Esophagus muscularis mucosa (tissue), 4 donors: Measurements from ENCODE around the gene NPHP1. TPM values are rescaled to one million over a fixed set of nuclear protein-coding genes. Genes with fewer than 3 reads are reported as not detected.
A peak's percentile ranks its signal among the peaks of the same experiment; 100 is the strongest.
"Not testable (repeated sequence)": the region's sequence is repeated elsewhere in the genome, so short reads cannot be mapped to it uniquely, and the experiment has no call there.

Source experiments
- DNase-seq: peaks from one replicate; pipeline ENCODE4 v3.0.0-alpha.2; 2017; ENCODE audit errors: extremely low spot score
- H3K27ac ChIP-seq, 4 donors: fragments of 200-600 bp; sonication (generic); replicated peaks in 1 of 4; 1 replicate in 3 of 4; 2 replicates in 1 of 4; pipeline ENCODE4 v1.5.1; 2016 to 2019; ENCODE audit warnings: mild to moderate bottlenecking in 1 of 4
- H3K27me3 ChIP-seq, 4 donors: fragments of 200-600 bp; sonication (generic); one replicate each; pipeline versions ENCODE4 v1.5.1 to v1.6.0; 2016 to 2019
- H3K36me3 ChIP-seq, 4 donors: fragments of 200-600 bp; sonication (generic); one replicate each; pipeline ENCODE4 v1.5.1; 2016 to 2019
- H3K4me1 ChIP-seq, 4 donors: fragments of 200-600 bp; sonication (generic); one replicate each; pipeline ENCODE4 v1.5.1; 2016 to 2019
- H3K4me3 ChIP-seq, 4 donors: fragments of 200-600 bp; sonication (generic); 1 replicate in 2 of 4; 2 replicates in 2 of 4; pipeline ENCODE4 v1.5.1; 2016 to 2019; ENCODE audit warnings: mild to moderate bottlenecking in 4 of 4, moderate library complexity in 1 of 4
- H3K9me3 ChIP-seq, 4 donors: fragments of 200-600 bp; sonication (generic); 1 replicate in 3 of 4; 2 replicates in 1 of 4; pipeline ENCODE4 v1.5.1; 2016 to 2019
- CTCF ChIP-seq, 3 experiments: fragments of 200-600 bp in 2 of 3; fragments of 450-650 bp in 1 of 3; sonication (generic) in 2 of 3; IDR thresholded peaks; one replicate each; pipeline ENCODE4 v1.5.1; 2017 to 2019; ENCODE audit warnings: antibody characterized with exemption in 3 of 3, mild to moderate bottlenecking in 2 of 3, moderate library complexity in 1 of 3
- EP300 ChIP-seq: sonication (generic); formaldehyde crosslinking; IDR thresholded peaks from one replicate; pipeline ENCODE4 v1.6.1; 2017; ENCODE audit warnings: antibody characterized with exemption
- POLR2A ChIP-seq: fragments of 450-650 bp; IDR thresholded peaks from one replicate; pipeline ENCODE4 v1.6.1; 2017; ENCODE audit warnings: antibody characterized with exemption, moderate library complexity, mild to moderate bottlenecking, low read depth
- POLR2AphosphoS5 ChIP-seq, 2 donors: sonication (generic); formaldehyde crosslinking; IDR thresholded peaks; one replicate each; pipeline ENCODE4 v1.6.1; 2017; ENCODE audit warnings: antibody characterized with exemption in 2 of 2
- WGBS: methylation state at CpG from one replicate; pipeline ENCODE4 v1.1.5; 2018; 5-methylcytosine and 5-hydroxymethylcytosine counted together
- intact Hi-C: fragments of 100-400 bp; cut with DNase I; formaldehyde crosslinking; loops from one replicate; pipeline ENCODE4 v1.15.1; 2023
- total RNA-seq, 4 donors: library from RNA; depleted of rRNA; stranded (reverse); fragments of >200 nt; gene quantifications; one replicate each; pipeline versions ENCODE4 v1.1.0 to v1.2.1, GENCODE V29; 2016

Gene NPHP1
- total RNA-seq, 4 donors from 2014 or later: 6.3 to 9.7 (median 7.3) TPM

DNA sequence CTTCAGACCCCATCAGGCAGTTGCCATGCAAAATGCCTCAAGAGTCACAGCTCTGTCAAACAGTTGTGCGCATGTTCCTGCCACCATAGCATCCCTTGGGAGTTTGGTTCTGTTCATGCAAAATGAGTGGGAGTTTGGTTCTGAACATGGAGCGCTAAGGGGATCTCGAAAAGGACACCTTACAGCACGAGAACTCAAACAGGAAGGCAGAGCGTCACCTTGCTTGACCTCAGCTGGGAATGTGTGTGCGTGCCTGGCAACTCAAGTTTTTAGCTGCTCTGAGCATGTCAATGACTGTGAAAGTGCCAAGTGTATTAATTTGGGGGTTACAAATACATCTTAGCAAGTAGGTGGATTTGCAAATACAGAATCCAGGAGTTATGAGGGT, 105.8 kb downstream of the NPHP1 start:
- intact Hi-C loops: no loop called here
- no peaks in the 10 kb centered on the region for H3K9me3 ChIP-seq
- no peaks in the 10 kb centered on the region for H3K36me3 ChIP-seq
- peaks cover 26 to 43% (median 34%) of the 10 kb centered on the region in 4 donors for H3K4me1 ChIP-seq
- TF ChIP-seq POLR2A: no peak
- no peak for TF ChIP-seq POLR2AphosphoS5 (IDR thresholded peaks at IDR 0.05)
- no peak for TF ChIP-seq CTCF (IDR thresholded peaks at IDR 0.05)
- TF ChIP-seq EP300: no peak
- peaks cover 0 to 15% (median 0%) of the 10 kb centered on the region in 4 donors for H3K27me3 ChIP-seq
- no peak overlapping the region for H3K27ac ChIP-seq
- no peak overlapping the region for H3K4me3 ChIP-seq
- 77% methylated on average over 6 of the region's 6 CpGs for WGBS
- DNase-seq: peak; percentile 53

DNA sequence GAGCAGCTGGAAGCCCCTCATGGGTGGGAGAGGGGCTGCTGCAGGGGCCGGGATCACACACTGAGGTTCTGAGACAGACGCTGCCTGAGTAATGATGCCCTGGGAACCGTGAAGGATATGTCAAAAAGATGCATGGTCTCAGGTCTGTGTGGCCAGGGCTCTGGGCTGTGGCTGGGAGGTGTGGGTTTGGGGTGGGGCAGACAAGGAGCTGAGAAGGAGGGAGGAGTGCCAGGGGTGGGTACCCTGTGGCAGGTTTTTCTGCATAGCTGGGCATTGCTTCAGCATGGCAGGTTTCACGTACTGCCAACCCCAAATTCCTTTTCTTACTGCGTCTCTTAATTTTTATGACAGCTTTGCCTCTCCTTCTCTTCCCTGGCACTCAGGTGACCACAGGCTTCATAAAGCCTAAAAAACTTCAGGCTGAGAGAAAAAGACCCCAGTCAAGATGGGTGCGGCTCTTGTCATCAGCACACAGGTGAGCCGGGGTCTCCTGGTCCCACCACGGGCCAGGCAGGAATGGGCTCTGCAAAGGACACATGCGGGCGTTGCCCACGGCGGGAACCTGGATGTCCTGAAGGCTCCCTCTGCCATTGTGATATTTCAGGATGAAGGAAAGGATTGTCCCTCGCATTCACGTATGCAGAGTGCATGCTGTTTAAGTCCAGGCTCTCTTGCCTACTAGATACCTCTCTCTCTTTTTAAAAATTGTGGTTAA, 107.2 kb downstream of the NPHP1 start:
- Histone ChIP-seq H3K9me3 (no peaks in the 10 kb centered on the region), H3K4me3 (no peak overlapping the region), H3K4me1 (peaks cover 26 to 34% (median 32%) of the 10 kb centered on the region in 4 donors), H3K36me3 (no peaks in the 10 kb centered on the region), H3K27ac (no peak overlapping the region), H3K27me3 (peaks cover 0 to 10% (median 0%) of the 10 kb centered on the region in 4 donors)
- 84% methylated on average over 14 of the region's 14 CpGs for WGBS
- DNase-seq: peak; percentile 70
- TF ChIP-seq POLR2A (no peak), POLR2AphosphoS5 (IDR thresholded peaks at IDR 0.05) (no peak), CTCF (IDR thresholded peaks at IDR 0.05) (no peak), EP300 (no peak)
- intact Hi-C loops: no loop called here

- H3K4me1 ChIP-seq: peaks cover 13 to 19% (median 16%) of the 10 kb centered on the region in 4 donors
- WGBS: 89% methylated on average over 8 of the region's 8 CpGs
- no peaks in the 10 kb centered on the region for H3K9me3 ChIP-seq
- no peak overlapping the region for H3K4me3 ChIP-seq
- no peak overlapping the region for H3K27ac ChIP-seq
- TF ChIP-seq POLR2AphosphoS5 (IDR thresholded peaks at IDR 0.05): no peak
- TF ChIP-seq CTCF (IDR thresholded peaks at IDR 0.05): no peak
- no peak for TF ChIP-seq EP300
- TF ChIP-seq POLR2A: no peak
- peak; percentile 62 for DNase-seq
- no peaks in the 10 kb centered on the region for H3K36me3 ChIP-seq
- intact Hi-C loops: no loop called here
- peaks cover 0 to 10% (median 0%) of the 10 kb centered on the region in 4 donors for H3K27me3 ChIP-seq
These were observed 108.7 kb downstream of the NPHP1 start for GRCh38 chr2:110095994-110096633.

- DNase-seq, H3K4me3 ChIP-seq, H3K36me3 ChIP-seq, H3K9me3 ChIP-seq, intact Hi-C loops, H3K27ac ChIP-seq: not testable (repeated sequence)
- WGBS: 62% methylated on average over 5 of the region's 6 CpGs
- peaks cover 0 to 10% (median 0%) of the 10 kb centered on the region in 4 donors for H3K27me3 ChIP-seq
- H3K4me1 ChIP-seq: peaks cover 2 to 12% (median 8%) of the 10 kb centered on the region in 4 donors
These were observed 109.8 kb downstream of the NPHP1 start for GRCh38 chr2:110094884-110095534.

- no CpG with 5 or more reads among the region's 6 CpGs for WGBS
- H3K4me1 ChIP-seq, H3K4me3 ChIP-seq, H3K9me3 ChIP-seq, H3K27ac ChIP-seq, intact Hi-C loops, DNase-seq, H3K36me3 ChIP-seq: not testable (repeated sequence)
- H3K27me3 ChIP-seq: peaks cover 0 to 10% (median 0%) of the 10 kb centered on the region in 4 donors
These were observed 110.9 kb downstream of the NPHP1 start for GRCh38 chr2:110093924-110094323.

GRCh38 chr2:110090164-110090563, 114.6 kb downstream of the NPHP1 start:
- H3K4me3 ChIP-seq, H3K9me3 ChIP-seq, intact Hi-C loops, DNase-seq, H3K36me3 ChIP-seq, H3K4me1 ChIP-seq, H3K27ac ChIP-seq, H3K27me3 ChIP-seq: not testable (repeated sequence)
- no CpG with 5 or more reads among the region's 4 CpGs for WGBS

- DNase-seq, H3K4me1 ChIP-seq, intact Hi-C loops, H3K27ac ChIP-seq, H3K36me3 ChIP-seq, H3K27me3 ChIP-seq, H3K9me3 ChIP-seq, H3K4me3 ChIP-seq: not testable (repeated sequence)
- WGBS: no CpG with 5 or more reads among the region's 2 CpGs
These were observed 121.1 kb downstream of the NPHP1 start for GRCh38 chr2:110083757-110084156.

DNA sequence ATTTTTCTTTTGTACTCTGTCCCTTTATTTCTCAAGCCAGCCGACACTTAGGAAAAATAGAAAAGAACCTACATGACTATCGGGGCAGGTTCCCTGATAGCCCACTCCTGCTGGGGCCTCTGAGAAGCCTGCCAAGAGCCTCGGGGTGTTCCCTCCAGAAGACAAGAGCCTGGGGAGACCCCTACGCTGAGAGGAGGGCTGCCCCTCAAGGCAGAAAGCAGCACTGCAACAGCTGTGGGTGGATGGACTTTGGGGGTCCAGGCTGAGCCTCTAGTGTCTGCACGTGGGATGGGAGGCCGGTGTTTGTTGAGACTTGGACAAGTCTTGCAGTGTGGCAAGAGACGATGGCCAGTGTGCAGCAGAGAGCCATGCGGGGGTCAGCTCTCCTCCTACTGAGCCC, 121.7 kb downstream of the NPHP1 start:
- DNase-seq, H3K9me3 ChIP-seq, H3K36me3 ChIP-seq, H3K27me3 ChIP-seq, H3K4me3 ChIP-seq, H3K27ac ChIP-seq, H3K4me1 ChIP-seq, intact Hi-C loops: not testable (repeated sequence)
- no CpG with 5 or more reads among the region's 8 CpGs for WGBS

DNA sequence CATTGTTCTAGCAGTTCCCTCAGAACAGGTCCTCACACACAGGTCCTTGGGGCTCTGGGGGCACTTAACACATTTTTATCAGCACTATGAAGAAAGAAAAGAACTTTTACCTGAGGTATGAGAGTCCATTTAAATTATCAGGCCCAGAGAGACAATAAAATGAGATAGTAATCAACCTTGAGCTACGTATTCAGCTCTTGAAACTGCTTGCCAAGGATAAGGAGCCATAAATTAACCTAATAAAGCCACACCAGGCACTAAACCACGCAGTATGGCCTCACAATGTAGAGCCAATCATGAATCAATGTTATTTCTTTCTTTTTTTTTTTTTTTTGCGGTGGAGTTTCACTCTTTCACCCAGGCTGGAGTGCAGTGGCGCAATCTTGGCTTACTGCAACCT, 126.7 kb downstream of the NPHP1 start:
- H3K9me3 ChIP-seq, intact Hi-C loops, H3K36me3 ChIP-seq, DNase-seq, H3K27ac ChIP-seq, H3K27me3 ChIP-seq, H3K4me1 ChIP-seq, H3K4me3 ChIP-seq: not testable (repeated sequence)
- no CpG with 5 or more reads among the region's 4 CpGs for WGBS
